Cardiac muscle cell (in vitro differentiated cells and primary cell): ENCODE measurements around the gene DYSF. TPM values are rescaled to one million over a fixed set of nuclear protein-coding genes. Genes with fewer than 3 reads are reported as not detected.

Source experiments
- DNase-seq, 2 donors: peaks; one replicate each; pipeline versions ENCODE4 v3.0.0 to v3.0.0-alpha.2; 2010 to 2017; ENCODE audit warnings: low read depth in 1 of 2, low spot score in 1 of 2
- H3K27ac ChIP-seq: fragments of 200-600 bp; sonication (generic); 2 replicates; pipeline ENCODE4 v1.5.1; 2016
- H3K27me3 ChIP-seq: fragments of 200-600 bp; sonication (generic); 2 replicates; pipeline ENCODE4 v1.6.0; 2016; ENCODE audit warnings: control low read depth
- H3K36me3 ChIP-seq: fragments of 200-600 bp; sonication (generic); 2 replicates; pipeline ENCODE4 v1.5.1; 2016; ENCODE audit warnings: control low read depth
- H3K4me1 ChIP-seq: fragments of 200-600 bp; sonication (generic); 2 replicates; pipeline ENCODE4 v1.8.1; 2017; ENCODE audit warnings: low read depth, mild to moderate bottlenecking, mixed run types
- H3K4me3 ChIP-seq: fragments of 200-600 bp; sonication (generic); 2 replicates; pipeline ENCODE4 v1.5.1; 2016; ENCODE audit warnings: mild to moderate bottlenecking
- H3K9me3 ChIP-seq: fragments of 200-600 bp; sonication (generic); 2 replicates; pipeline ENCODE4 v1.5.1; 2017; ENCODE audit warnings: low read depth, mild to moderate bottlenecking, control low read depth
- CTCF ChIP-seq: IDR thresholded peaks from 2 replicates; pipeline ENCODE4 v1.5.1; 2012; ENCODE audit warnings: low read depth, mild to moderate bottlenecking, low read length
- polyA plus RNA-seq: library from polyadenylated mRNA; unstranded; fragments of >200 nt; fragmentation: Nextera tagmentation; extraction: Ambion mirVana; gene quantifications from 2 replicates; pipeline ENCODE4 v1.2.1, GENCODE V29; 2016
- total RNA-seq: library from RNA; depleted of rRNA; stranded (reverse); fragments of >200 nt; gene quantifications from 2 replicates; pipeline ENCODE4 v1.2.3, GENCODE V29; 2016

DYSF gene
- total and polyA plus RNA-seq, 2 experiments from 2014 or later, result 34.6 to 57.4 TPM

- H3K4me1 ChIP-seq, result no peaks in the 10 kb centered on the region
Measured at GRCh38 chr2:71675296-71675695, 221.9 kb downstream of the DYSF start.

GRCh38 chr2:71678874-71679273 is 225.5 kb downstream of the DYSF start:
- no peak for DNase-seq
- TF ChIP-seq CTCF, result no peak

More at GRCh38 chr2:71675296-71675695, 221.9 kb downstream of the DYSF start:
- Histone ChIP-seq H3K4me3 (no peak overlapping the region), H3K27me3 (no peaks in the 10 kb centered on the region), H3K9me3 (no peaks in the 10 kb centered on the region), H3K36me3 (peaks cover 2% of the 10 kb centered on the region), H3K27ac (no peak overlapping the region)
- no peak for DNase-seq
- TF ChIP-seq CTCF, result no peak

DNA sequence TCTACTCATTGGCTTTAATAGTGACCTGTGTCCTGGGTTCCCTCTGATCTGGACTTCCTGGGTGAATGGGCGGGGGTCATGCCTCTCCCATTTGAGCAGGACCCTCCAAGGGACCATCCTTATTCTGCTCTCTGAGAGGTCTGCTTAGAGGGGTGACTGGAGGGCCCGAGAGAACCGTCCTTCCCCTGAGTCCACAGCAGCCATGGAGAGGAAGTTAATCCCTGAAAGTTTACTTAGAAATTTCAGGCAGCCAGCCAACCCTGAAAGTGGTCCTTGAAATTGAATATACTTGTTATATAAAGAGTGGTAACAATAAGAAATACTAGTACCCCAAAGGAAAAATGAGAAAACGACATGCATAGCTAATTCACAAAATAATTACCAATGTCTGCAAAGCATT is 226.1 kb downstream of the DYSF start:
- no peak for TF ChIP-seq CTCF
- H3K27me3 ChIP-seq, result no peaks in the 10 kb centered on the region
- no peak overlapping the region for H3K27ac ChIP-seq
- peaks cover 6% of the 10 kb centered on the region for H3K36me3 ChIP-seq
- no peak overlapping the region for H3K4me3 ChIP-seq
- H3K9me3 ChIP-seq, result no peaks in the 10 kb centered on the region
- H3K4me1 ChIP-seq, result no peaks in the 10 kb centered on the region
- DNase-seq, result no peak

More at GRCh38 chr2:71678874-71679273, 225.5 kb downstream of the DYSF start:
- H3K9me3 ChIP-seq, result no peaks in the 10 kb centered on the region
- no peak overlapping the region for H3K27ac ChIP-seq
- H3K27me3 ChIP-seq, result no peaks in the 10 kb centered on the region
- H3K4me1 ChIP-seq, result no peaks in the 10 kb centered on the region
- H3K36me3 ChIP-seq, result peaks cover 6% of the 10 kb centered on the region
- H3K4me3 ChIP-seq, result no peak overlapping the region

- DNase-seq, result no peak
- no peak for TF ChIP-seq CTCF
Measured at GRCh38 chr2:71680925-71681324, 227.6 kb downstream of the DYSF start.

DNA sequence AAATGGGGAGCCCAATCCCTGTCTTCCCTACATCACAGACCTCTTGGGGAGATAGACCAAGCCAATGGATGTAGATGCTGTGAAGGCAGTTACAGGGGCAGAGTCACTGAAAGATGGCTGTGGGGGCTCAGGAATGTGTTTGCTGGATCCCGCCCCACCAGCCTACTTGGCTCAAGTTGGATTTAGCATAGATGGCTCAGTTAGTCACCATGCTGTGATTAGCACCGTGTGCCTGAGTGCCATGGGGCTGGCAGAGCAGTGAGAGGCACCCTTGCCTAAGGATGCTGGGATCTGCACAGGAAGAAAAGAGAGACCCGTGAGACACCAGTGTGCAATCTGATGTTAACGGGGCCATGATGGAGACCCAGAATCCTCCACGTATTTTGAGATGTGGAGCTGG is 228.3 kb downstream of the DYSF start:
- H3K4me3 ChIP-seq, result no peak overlapping the region
- H3K4me1 ChIP-seq, result no peaks in the 10 kb centered on the region
- no peak overlapping the region for H3K27ac ChIP-seq
- peaks cover 6% of the 10 kb centered on the region for H3K36me3 ChIP-seq
- H3K9me3 ChIP-seq, result no peaks in the 10 kb centered on the region
- H3K27me3 ChIP-seq, result no peaks in the 10 kb centered on the region
- no peak for DNase-seq
- no peak for TF ChIP-seq CTCF

More at GRCh38 chr2:71680925-71681324, 227.6 kb downstream of the DYSF start:
- Histone ChIP-seq H3K9me3 (no peaks in the 10 kb centered on the region), H3K4me3 (no peak overlapping the region), H3K4me1 (no peaks in the 10 kb centered on the region), H3K36me3 (peaks cover 6% of the 10 kb centered on the region), H3K27me3 (no peaks in the 10 kb centered on the region), H3K27ac (no peak overlapping the region)

DNA sequence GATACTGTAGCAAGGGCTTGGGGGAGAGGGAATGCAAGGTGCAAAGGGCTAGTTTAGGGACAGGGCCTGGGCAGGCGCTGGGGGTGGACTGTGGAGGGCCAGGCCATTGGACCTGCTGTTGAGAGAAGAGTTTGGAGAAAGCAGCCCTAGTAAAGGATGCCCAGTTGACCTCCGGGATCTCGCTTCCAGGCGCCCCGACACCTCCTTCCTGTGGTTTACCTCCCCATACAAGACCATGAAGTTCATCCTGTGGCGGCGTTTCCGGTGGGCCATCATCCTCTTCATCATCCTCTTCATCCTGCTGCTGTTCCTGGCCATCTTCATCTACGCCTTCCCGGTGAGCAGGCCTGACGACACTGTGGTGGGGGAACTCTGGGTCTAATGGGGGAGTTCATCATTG is 229.0 kb downstream of the DYSF start:
- H3K27ac ChIP-seq, result no peak overlapping the region
- H3K27me3 ChIP-seq, result no peaks in the 10 kb centered on the region
- H3K4me1 ChIP-seq, result no peaks in the 10 kb centered on the region
- no peaks in the 10 kb centered on the region for H3K9me3 ChIP-seq
- peaks cover 6% of the 10 kb centered on the region for H3K36me3 ChIP-seq
- H3K4me3 ChIP-seq, result no peak overlapping the region
- TF ChIP-seq CTCF, result no peak
- no peak for DNase-seq
